Activated naive CD8-positive, alpha-beta T cell (primary cell): ENCODE results near the gene ORMDL3.

ENCODE experiments used
- H3K27ac Mint-ChIP-seq: one replicate; pipeline ENCODE4 v1.8.0; 2021; ENCODE audit warnings: mixed read lengths
- H3K27me3 Mint-ChIP-seq: one replicate; pipeline ENCODE4 v1.8.0; 2021; ENCODE audit warnings: mixed read lengths
- H3K36me3 Mint-ChIP-seq: one replicate; pipeline ENCODE4 v1.8.0; 2021; ENCODE audit warnings: mixed read lengths
- H3K4me1 Mint-ChIP-seq: one replicate; pipeline ENCODE4 v1.8.0; 2021; ENCODE audit warnings: low read depth, mixed read lengths
- H3K4me3 Mint-ChIP-seq: one replicate; pipeline ENCODE4 v1.8.0; 2021; ENCODE audit warnings: mild to moderate bottlenecking, mixed read lengths
- H3K9me3 Mint-ChIP-seq: one replicate; pipeline ENCODE4 v1.8.0; 2021; ENCODE audit warnings: low read depth, mixed read lengths

ORMDL3 gene

GRCh38 chr17:39938140-39938869, 10.9 kb upstream of the ORMDL3 start:
- Mint-ChIP-seq H3K9me3 (no peaks in the 10 kb centered on the region), H3K27me3 (no peaks in the 10 kb centered on the region), H3K36me3 (no peaks in the 10 kb centered on the region), H3K27ac (no peak overlapping the region), H3K4me1 (peaks cover 18% of the 10 kb centered on the region), H3K4me3 (no peak overlapping the region)

DNA sequence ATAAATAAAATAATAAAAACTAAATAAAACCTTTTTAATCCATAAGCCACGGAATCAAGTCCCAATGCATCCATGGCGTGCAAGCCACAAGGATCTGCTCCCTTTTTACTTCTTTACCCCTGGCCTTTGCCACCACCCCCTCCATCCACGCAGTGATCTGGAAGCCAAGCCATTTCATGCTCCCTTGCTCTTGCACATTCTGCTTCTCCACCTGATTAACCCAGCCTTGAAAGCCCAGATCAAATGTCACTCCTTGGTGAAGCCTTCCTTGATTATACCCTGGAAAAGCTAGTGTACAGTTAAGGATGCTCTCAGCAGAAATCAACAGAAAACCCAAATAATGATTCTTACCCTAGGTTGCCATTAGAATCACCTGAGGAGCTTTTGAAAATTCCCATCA, 10.0 kb upstream of the ORMDL3 start:
- no peaks in the 10 kb centered on the region for H3K9me3 Mint-ChIP-seq
- no peaks in the 10 kb centered on the region for H3K27me3 Mint-ChIP-seq
- H3K4me3 Mint-ChIP-seq: no peak overlapping the region
- H3K27ac Mint-ChIP-seq: no peak overlapping the region
- H3K4me1 Mint-ChIP-seq: peaks cover 18% of the 10 kb centered on the region
- no peaks in the 10 kb centered on the region for H3K36me3 Mint-ChIP-seq

- no peak overlapping the region for H3K27ac Mint-ChIP-seq
- H3K4me3 Mint-ChIP-seq: no peak overlapping the region
- H3K36me3 Mint-ChIP-seq: no peaks in the 10 kb centered on the region
Measured at GRCh38 chr17:39935909-39936308, 8.5 kb upstream of the ORMDL3 start.

DNA sequence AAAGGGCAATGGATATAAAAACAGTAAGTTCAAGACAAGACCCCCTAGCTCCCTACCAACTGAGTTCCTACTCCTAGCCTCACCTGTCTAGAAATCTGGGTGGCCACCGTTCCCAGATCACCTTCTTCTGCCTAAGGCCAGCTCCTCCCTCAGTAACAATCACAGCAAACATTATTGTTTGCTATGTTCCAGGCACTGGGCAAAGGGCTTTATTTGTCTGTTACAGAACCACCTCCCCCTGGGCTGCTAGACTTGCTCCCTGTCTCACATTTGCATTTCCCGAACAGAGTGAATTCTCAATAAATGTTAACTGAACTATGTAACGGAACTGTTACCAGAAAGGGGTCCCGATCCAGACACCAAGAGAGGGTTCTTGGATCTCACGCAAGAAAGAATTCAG, 6.9 kb upstream of the ORMDL3 start:
- H3K9me3 Mint-ChIP-seq: no peaks in the 10 kb centered on the region
- peaks cover 6% of the 10 kb centered on the region for H3K4me1 Mint-ChIP-seq
- H3K27ac Mint-ChIP-seq: no peak overlapping the region
- H3K27me3 Mint-ChIP-seq: no peaks in the 10 kb centered on the region
- no peak overlapping the region for H3K4me3 Mint-ChIP-seq
- no peaks in the 10 kb centered on the region for H3K36me3 Mint-ChIP-seq

More at GRCh38 chr17:39935909-39936308, 8.5 kb upstream of the ORMDL3 start:
- Mint-ChIP-seq H3K27me3 (no peaks in the 10 kb centered on the region), H3K4me1 (peaks cover 16% of the 10 kb centered on the region), H3K9me3 (no peaks in the 10 kb centered on the region)

GRCh38 chr17:39933912-39934311, 6.5 kb upstream of the ORMDL3 start:
- peaks cover 6% of the 10 kb centered on the region for H3K4me1 Mint-ChIP-seq
- no peaks in the 10 kb centered on the region for H3K27me3 Mint-ChIP-seq
- no peaks in the 10 kb centered on the region for H3K36me3 Mint-ChIP-seq
- no peak overlapping the region for H3K4me3 Mint-ChIP-seq
- H3K9me3 Mint-ChIP-seq: no peaks in the 10 kb centered on the region
- H3K27ac Mint-ChIP-seq: no peak overlapping the region

GRCh38 chr17:39929646-39930407, 2.4 kb upstream of the ORMDL3 start:
- Mint-ChIP-seq H3K27ac (no peak overlapping the region), H3K9me3 (no peaks in the 10 kb centered on the region), H3K4me3 (no peak overlapping the region), H3K27me3 (no peaks in the 10 kb centered on the region), H3K36me3 (no peaks in the 10 kb centered on the region), H3K4me1 (peaks cover 33% of the 10 kb centered on the region)

- Mint-ChIP-seq H3K27ac (peak overlapping the region; percentile 68), H3K9me3 (no peaks in the 10 kb centered on the region), H3K4me1 (peaks cover 41% of the 10 kb centered on the region), H3K27me3 (no peaks in the 10 kb centered on the region), H3K4me3 (peak overlapping the region; percentile 11), H3K36me3 (no peaks in the 10 kb centered on the region)
Measured at GRCh38 chr17:39928858-39929645, 1.7 kb upstream of the ORMDL3 start.

GRCh38 chr17:39927929-39928857, 792 bp upstream of the ORMDL3 start:
- no peaks in the 10 kb centered on the region for H3K9me3 Mint-ChIP-seq
- H3K27ac Mint-ChIP-seq: peak overlapping the region; percentile 87
- H3K4me3 Mint-ChIP-seq: peak overlapping the region; percentile 95
- peaks cover 48% of the 10 kb centered on the region for H3K4me1 Mint-ChIP-seq
- H3K36me3 Mint-ChIP-seq: peaks cover 1% of the 10 kb centered on the region
- H3K27me3 Mint-ChIP-seq: no peaks in the 10 kb centered on the region

GRCh38 chr17:39926588-39927100, 757 bp downstream of the ORMDL3 start:
- H3K9me3 Mint-ChIP-seq: no peaks in the 10 kb centered on the region
- peak overlapping the region; percentile 98 for H3K27ac Mint-ChIP-seq
- H3K36me3 Mint-ChIP-seq: peaks cover 4% of the 10 kb centered on the region
- H3K4me1 Mint-ChIP-seq: peaks cover 62% of the 10 kb centered on the region
- peak overlapping the region; percentile 95 for H3K4me3 Mint-ChIP-seq
- no peaks in the 10 kb centered on the region for H3K27me3 Mint-ChIP-seq

- peak overlapping the region; percentile 95 for H3K4me3 Mint-ChIP-seq
- H3K27ac Mint-ChIP-seq: peak overlapping the region; percentile 98
- peaks cover 67% of the 10 kb centered on the region for H3K4me1 Mint-ChIP-seq
- H3K9me3 Mint-ChIP-seq: no peaks in the 10 kb centered on the region
- peaks cover 4% of the 10 kb centered on the region for H3K36me3 Mint-ChIP-seq
- H3K27me3 Mint-ChIP-seq: no peaks in the 10 kb centered on the region
Measured at GRCh38 chr17:39926135-39926587, 1.2 kb downstream of the ORMDL3 start.

- Mint-ChIP-seq H3K4me1 (peaks cover 74% of the 10 kb centered on the region), H3K4me3 (peak overlapping the region; percentile 95)
Measured at GRCh38 chr17:39925282-39926134, 1.9 kb downstream of the ORMDL3 start.

DNA sequence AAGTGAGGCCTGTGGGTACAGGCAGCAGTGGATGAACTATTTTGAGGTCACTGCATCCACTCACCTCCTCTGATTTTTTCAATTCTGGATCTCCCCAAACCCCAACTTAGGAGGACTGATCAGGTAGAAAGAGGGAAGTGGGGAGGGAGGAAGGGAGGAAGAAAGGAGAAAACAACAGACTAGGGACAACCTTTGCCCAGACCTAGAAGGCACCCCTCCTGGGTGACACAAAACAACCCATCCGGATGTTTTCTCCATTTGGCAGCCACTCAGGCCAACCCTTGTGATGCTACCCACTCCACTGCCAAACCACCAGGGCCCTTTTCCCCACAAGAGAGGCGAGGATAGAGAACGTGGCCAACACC, 2.7 kb downstream of the ORMDL3 start:
- H3K4me1 Mint-ChIP-seq: peaks cover 80% of the 10 kb centered on the region
- no peaks in the 10 kb centered on the region for H3K27me3 Mint-ChIP-seq
- no peaks in the 10 kb centered on the region for H3K9me3 Mint-ChIP-seq
- H3K27ac Mint-ChIP-seq: peak overlapping the region; percentile 98
- H3K36me3 Mint-ChIP-seq: peaks cover 4% of the 10 kb centered on the region
- H3K4me3 Mint-ChIP-seq: peak overlapping the region; percentile 95

More at GRCh38 chr17:39925282-39926134, 1.9 kb downstream of the ORMDL3 start:
- Mint-ChIP-seq H3K9me3 (no peaks in the 10 kb centered on the region), H3K36me3 (peaks cover 4% of the 10 kb centered on the region), H3K27me3 (no peaks in the 10 kb centered on the region), H3K27ac (peak overlapping the region; percentile 98)
